A673 (cell line): ENCODE data around the gene DLGAP1. TPM values are rescaled to one million over a fixed set of nuclear protein-coding genes. Genes with fewer than 3 reads are reported as not detected.

Experiments used
- BruUV-seq: library from RNA; stranded (reverse); fragments of 400-500 nt; replicated peaks from 2 replicates; lab custom pipeline; 2021; lab: Mats Ljungman, UMichigan
- CTCF ChIA-PET: fragments of 300-600 bp; sonication (Branson Sonifier 250); formaldehyde crosslinking; loops from one replicate; lab custom pipeline; 2022; ENCODE audit warnings: antibody characterized with exemption; lab: Charles Lee
- POLR2A ChIA-PET: fragments of 300-600 bp; sonication (Branson Sonifier 250); formaldehyde crosslinking; loops from one replicate; lab custom pipeline; 2022; ENCODE audit warnings: antibody characterized with exemption; ENCODE audit not compliant: low non-redundant PET; lab: Charles Lee
- DNase-seq: peaks from one replicate; pipeline ENCODE4 v3.0.0-alpha.2; 2015; ENCODE audit warnings: low spot score
- H3K27ac ChIP-seq: fragments of 200-600 bp; sonication (generic); 2 replicates; pipeline ENCODE4 v1.5.1; 2016; ENCODE audit warnings: mixed run types, low read depth, mild to moderate bottlenecking, mixed read lengths, antibody characterized with exemption, low read length; ENCODE audit not compliant: poor library complexity, severe bottlenecking
- H3K27me3 ChIP-seq: fragments of 200-600 bp; sonication (generic); replicated peaks from 2 replicates; pipeline ENCODE4 v1.6.1; 2017; ENCODE audit warnings: mixed run types, low read depth, mild to moderate bottlenecking, mixed read lengths, antibody characterized with exemption, low read length; ENCODE audit not compliant: insufficient read depth, poor library complexity
- H3K36me3 ChIP-seq: fragments of 200-600 bp; sonication (generic); 2 replicates; pipeline ENCODE4 v1.6.1; 2016; ENCODE audit warnings: mixed run types, mild to moderate bottlenecking, mixed read lengths, antibody characterized with exemption, low read length; ENCODE audit not compliant: insufficient read depth, poor library complexity, severe bottlenecking
- H3K4me1 ChIP-seq: fragments of 200-600 bp; sonication (generic); 2 replicates; pipeline ENCODE4 v1.6.1; 2017; ENCODE audit warnings: mixed run types, mild to moderate bottlenecking, mixed read lengths, antibody characterized with exemption, low read length; ENCODE audit not compliant: insufficient read depth, poor library complexity, severe bottlenecking
- H3K4me3 ChIP-seq: fragments of 200-600 bp; sonication (generic); 2 replicates; pipeline ENCODE4 v1.5.1; 2016; ENCODE audit warnings: low read depth, mixed run types, mild to moderate bottlenecking, mixed read lengths, low read length; ENCODE audit not compliant: poor library complexity, severe bottlenecking
- H3K9me3 ChIP-seq: fragments of 200-600 bp; sonication (generic); 2 replicates; pipeline ENCODE4 v1.6.1; 2016; ENCODE audit warnings: mixed run types, low read depth, mild to moderate bottlenecking, mixed read lengths, antibody characterized with exemption, low read length; ENCODE audit not compliant: poor library complexity, severe bottlenecking
- EZH2 ChIP-seq: fragments of 200-600 bp; sonication (generic); IDR thresholded peaks from 2 replicates; pipeline ENCODE4 v1.6.1; 2017; ENCODE audit warnings: borderline replicate concordance, low read depth, mild to moderate bottlenecking, mixed read lengths, antibody characterized with exemption, low read length; ENCODE audit not compliant: poor library complexity, severe bottlenecking
- intact Hi-C: fragments of 100-400 bp; cut with micrococcal nuclease; formaldehyde crosslinking; loops from one replicate; pipeline ENCODE4 v1.10.0; 2022; ENCODE audit not compliant: unreplicated experiment
- total RNA-seq: library from RNA; stranded (reverse); gene quantifications from 2 replicates; pipeline ENCODE4 v1.2.3, GENCODE V29; 2021
- TF ChIP-seq, protein P1 (sequence below): fragments of 300-800, 200-600 bp; sonication (generic); conservative IDR thresholded peaks from 2 replicates; pipeline ENCODE4 v1.5.1; 2017; ENCODE audit warnings: low read depth, mild to moderate bottlenecking, antibody characterized with exemption, low read length, moderate library complexity, mixed read lengths

DLGAP1 gene
- total RNA-seq, 1 experiment from 2014 or later = 135 TPM

DNA sequence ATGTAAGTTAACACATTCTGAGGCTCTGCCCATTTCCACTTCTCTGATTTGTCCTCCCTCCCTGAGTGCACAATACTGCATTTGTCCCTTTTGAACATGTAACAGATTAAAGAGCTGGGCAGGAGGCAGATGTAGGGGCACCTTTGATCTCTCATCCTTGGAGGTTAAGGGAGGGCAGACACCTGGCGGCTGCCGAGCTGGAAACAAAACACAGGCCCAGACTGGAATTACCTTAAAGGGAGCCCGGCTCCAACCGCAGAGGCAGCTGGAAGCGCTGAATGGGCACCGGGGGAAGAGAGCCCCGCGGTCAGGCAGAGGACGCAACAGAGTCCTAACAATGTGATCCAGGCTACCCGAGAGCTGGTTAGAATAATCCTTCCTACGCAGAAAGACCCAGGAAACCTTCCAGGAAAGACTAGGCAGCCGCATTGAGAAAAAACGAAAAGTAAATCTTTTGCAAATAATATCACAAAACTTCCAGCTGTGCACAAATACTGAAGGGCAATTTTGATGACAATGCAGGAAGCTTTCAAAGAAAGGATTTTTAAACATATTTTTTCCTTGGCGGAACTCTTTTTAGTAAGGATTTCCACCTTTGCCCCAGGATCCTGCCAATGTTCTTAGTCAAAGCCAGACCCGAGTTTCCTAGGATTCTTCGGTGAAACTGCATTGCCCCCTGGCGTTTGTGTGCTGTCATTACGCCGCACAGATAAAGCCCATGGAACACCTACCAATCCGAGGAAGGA lies 789.2 kb downstream of the DLGAP1 start:
- Histone ChIP-seq H3K9me3 (peaks cover 9% of the 10 kb centered on the region), H3K36me3 (peaks cover 26% of the 10 kb centered on the region), H3K27me3 (no peaks in the 10 kb centered on the region), H3K4me3 (peak overlapping the region; percentile 21), H3K4me1 (peaks cover 54% of the 10 kb centered on the region), H3K27ac (peak overlapping the region; percentile 88)
- ChIA-PET POLR2A (interaction anchor here (0.6 to 0.8 kb wide), 3 partner anchors 68 to 402 kb away, joined by 3 to 9 read pairs (median 5); no protein-coding TSS in a partner anchor), CTCF (interaction anchor here (0.6 to 2.8 kb wide), 18 partner anchors 14 to 1124 kb away, joined by 3 to 29 read pairs (median 4); no protein-coding TSS in a partner anchor)
- BruUV-seq = no TSS peak
- intact Hi-C loops = loop anchor here (1.0 to 2.0 kb wide), 4 partner anchors 63 to 384 kb away; no protein-coding TSS in a partner anchor
- DNase-seq = peak; percentile 94
- no peak for TF ChIP-seq EZH2
- TF ChIP-seq, protein P1, sequence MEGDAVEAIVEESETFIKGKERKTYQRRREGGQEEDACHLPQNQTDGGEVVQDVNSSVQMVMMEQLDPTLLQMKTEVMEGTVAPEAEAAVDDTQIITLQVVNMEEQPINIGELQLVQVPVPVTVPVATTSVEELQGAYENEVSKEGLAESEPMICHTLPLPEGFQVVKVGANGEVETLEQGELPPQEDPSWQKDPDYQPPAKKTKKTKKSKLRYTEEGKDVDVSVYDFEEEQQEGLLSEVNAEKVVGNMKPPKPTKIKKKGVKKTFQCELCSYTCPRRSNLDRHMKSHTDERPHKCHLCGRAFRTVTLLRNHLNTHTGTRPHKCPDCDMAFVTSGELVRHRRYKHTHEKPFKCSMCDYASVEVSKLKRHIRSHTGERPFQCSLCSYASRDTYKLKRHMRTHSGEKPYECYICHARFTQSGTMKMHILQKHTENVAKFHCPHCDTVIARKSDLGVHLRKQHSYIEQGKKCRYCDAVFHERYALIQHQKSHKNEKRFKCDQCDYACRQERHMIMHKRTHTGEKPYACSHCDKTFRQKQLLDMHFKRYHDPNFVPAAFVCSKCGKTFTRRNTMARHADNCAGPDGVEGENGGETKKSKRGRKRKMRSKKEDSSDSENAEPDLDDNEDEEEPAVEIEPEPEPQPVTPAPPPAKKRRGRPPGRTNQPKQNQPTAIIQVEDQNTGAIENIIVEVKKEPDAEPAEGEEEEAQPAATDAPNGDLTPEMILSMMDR = peak; percentile 96

DNA sequence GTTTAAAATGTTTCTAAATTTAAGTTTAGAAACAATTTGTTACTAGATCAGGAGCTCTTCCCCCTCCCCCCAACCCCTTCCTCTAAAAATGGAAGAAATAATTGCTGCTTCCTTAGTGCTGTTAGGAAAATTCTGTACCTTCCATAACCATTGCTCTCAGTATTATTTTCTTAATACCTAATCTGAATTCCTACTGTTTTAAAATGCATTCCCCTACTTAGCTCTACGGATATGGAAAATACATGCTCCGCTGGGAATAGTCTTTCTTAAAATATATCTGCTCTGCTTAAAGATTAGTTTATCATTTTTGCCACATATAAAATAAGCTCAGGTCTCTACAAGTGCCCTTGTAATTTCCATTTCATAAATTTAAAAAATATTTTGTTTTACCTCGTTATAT lies 789.9 kb downstream of the DLGAP1 start:
- peaks cover 47% of the 10 kb centered on the region for H3K4me1 ChIP-seq
- no peak for TF ChIP-seq EZH2
- TF ChIP-seq, protein P1 = no peak
- POLR2A ChIA-PET = no interaction called here
- DNase-seq = no peak
- BruUV-seq = TSS peak; percentile 54
- CTCF ChIA-PET = interaction anchor here (0.6 to 2.8 kb wide), 7 partner anchors 42 to 380 kb away, joined by 3 to 29 read pairs (median 3); no protein-coding TSS in a partner anchor
- H3K9me3 ChIP-seq = peaks cover 9% of the 10 kb centered on the region
- peaks cover 26% of the 10 kb centered on the region for H3K36me3 ChIP-seq
- H3K27ac ChIP-seq = peak overlapping the region; percentile 88
- H3K4me3 ChIP-seq = peak overlapping the region; percentile 21
- intact Hi-C loops = no loop called here
- H3K27me3 ChIP-seq = no peaks in the 10 kb centered on the region

GRCh38 chr18:3664563-3665178 lies 790.4 kb downstream of the DLGAP1 start:
- intact Hi-C loops = no loop called here
- H3K4me1 ChIP-seq = peaks cover 42% of the 10 kb centered on the region
- DNase-seq = peak; percentile 64
- BruUV-seq = no TSS peak
- CTCF ChIA-PET = interaction anchor here (0.6 to 2.8 kb wide), 8 partner anchors 12 to 379 kb away, joined by 3 to 29 read pairs (median 3); no protein-coding TSS in a partner anchor
- H3K9me3 ChIP-seq = peaks cover 9% of the 10 kb centered on the region
- H3K27me3 ChIP-seq = no peaks in the 10 kb centered on the region
- H3K36me3 ChIP-seq = peaks cover 26% of the 10 kb centered on the region
- TF ChIP-seq, protein P1 = no peak; the same call in 1 of the 2 replicates
- TF ChIP-seq EZH2 = no peak
- peak overlapping the region; percentile 88 for H3K27ac ChIP-seq
- no peak overlapping the region for H3K4me3 ChIP-seq
- POLR2A ChIA-PET = interaction anchor here (0.6 kb wide), 1 partner anchor 1532 kb away, joined by 3 read pairs; no protein-coding TSS in a partner anchor
